Endothelial cell (in vitro differentiated cells): ENCODE measurements around the gene UACA. TPM values are rescaled to one million over a fixed set of nuclear protein-coding genes. Genes with fewer than 3 reads are reported as not detected.

Experiments used
- DNase-seq: peaks from one replicate; pipeline ENCODE4 v3.0.0; 2021; ENCODE audit warnings: low spot score
- H3K27ac Mint-ChIP-seq: one replicate; pipeline ENCODE4 v1.8.0; 2021; ENCODE audit warnings: mixed read lengths, inconsistent platforms; ENCODE audit not compliant: unreplicated experiment
- H3K27me3 Mint-ChIP-seq: one replicate; pipeline ENCODE4 v1.8.0; 2021; ENCODE audit warnings: mild to moderate bottlenecking, moderate library complexity, mixed read lengths, inconsistent platforms; ENCODE audit not compliant: unreplicated experiment
- H3K36me3 Mint-ChIP-seq: one replicate; pipeline ENCODE4 v1.8.0; 2021; ENCODE audit warnings: mild to moderate bottlenecking, low read depth, mixed read lengths, inconsistent platforms; ENCODE audit not compliant: unreplicated experiment
- H3K4me1 Mint-ChIP-seq: one replicate; pipeline ENCODE4 v1.8.0; 2021; ENCODE audit warnings: mild to moderate bottlenecking, mixed read lengths, inconsistent platforms; ENCODE audit not compliant: unreplicated experiment
- H3K4me3 Mint-ChIP-seq: one replicate; pipeline ENCODE4 v1.8.0; 2021; ENCODE audit warnings: mild to moderate bottlenecking, mixed read lengths, inconsistent platforms; ENCODE audit not compliant: unreplicated experiment
- H3K9me3 Mint-ChIP-seq: one replicate; pipeline ENCODE4 v1.8.0; 2021; ENCODE audit warnings: mixed read lengths, inconsistent platforms; ENCODE audit not compliant: unreplicated experiment
- total RNA-seq: library from RNA; stranded (reverse); fragmentation: NEBNext Ultra II Directional; extraction: Animal tissue kit (Norgen Biotek cat#: 25700); gene quantifications from one replicate; pipeline ENCODE4 v1.2.1, GENCODE V29; 2021; ENCODE audit not compliant: unreplicated experiment
- TF ChIP-seq, protein P1 (sequence below): fragments of 200-600 bp; sonication (generic); IDR thresholded peaks from one replicate; pipeline ENCODE4 v1.5.0; 2021; ENCODE audit warnings: antibody characterized with exemption; ENCODE audit not compliant: unreplicated experiment

UACA gene
- total RNA-seq, 1 donor from 2014 or later, result 34.2 TPM

GRCh38 chr15:70763950-70764730 lies 782 bp upstream of the UACA start:
- Mint-ChIP-seq H3K9me3 (no peaks in the 10 kb centered on the region), H3K4me1 (peaks cover 4% of the 10 kb centered on the region), H3K36me3 (no peaks in the 10 kb centered on the region), H3K27ac (peak overlapping the region; percentile 62), H3K4me3 (peak overlapping the region; percentile 97), H3K27me3 (peaks cover 4% of the 10 kb centered on the region)
- TF ChIP-seq, protein P1, sequence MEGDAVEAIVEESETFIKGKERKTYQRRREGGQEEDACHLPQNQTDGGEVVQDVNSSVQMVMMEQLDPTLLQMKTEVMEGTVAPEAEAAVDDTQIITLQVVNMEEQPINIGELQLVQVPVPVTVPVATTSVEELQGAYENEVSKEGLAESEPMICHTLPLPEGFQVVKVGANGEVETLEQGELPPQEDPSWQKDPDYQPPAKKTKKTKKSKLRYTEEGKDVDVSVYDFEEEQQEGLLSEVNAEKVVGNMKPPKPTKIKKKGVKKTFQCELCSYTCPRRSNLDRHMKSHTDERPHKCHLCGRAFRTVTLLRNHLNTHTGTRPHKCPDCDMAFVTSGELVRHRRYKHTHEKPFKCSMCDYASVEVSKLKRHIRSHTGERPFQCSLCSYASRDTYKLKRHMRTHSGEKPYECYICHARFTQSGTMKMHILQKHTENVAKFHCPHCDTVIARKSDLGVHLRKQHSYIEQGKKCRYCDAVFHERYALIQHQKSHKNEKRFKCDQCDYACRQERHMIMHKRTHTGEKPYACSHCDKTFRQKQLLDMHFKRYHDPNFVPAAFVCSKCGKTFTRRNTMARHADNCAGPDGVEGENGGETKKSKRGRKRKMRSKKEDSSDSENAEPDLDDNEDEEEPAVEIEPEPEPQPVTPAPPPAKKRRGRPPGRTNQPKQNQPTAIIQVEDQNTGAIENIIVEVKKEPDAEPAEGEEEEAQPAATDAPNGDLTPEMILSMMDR, result no peak
- no peak for DNase-seq

GRCh38 chr15:70762469-70763119 lies 764 bp downstream of the UACA start:
- Mint-ChIP-seq H3K4me1 (peaks cover 4% of the 10 kb centered on the region), H3K9me3 (no peaks in the 10 kb centered on the region), H3K4me3 (peak overlapping the region; percentile 95), H3K36me3 (no peaks in the 10 kb centered on the region), H3K27ac (no peak overlapping the region), H3K27me3 (peaks cover 4% of the 10 kb centered on the region)
- DNase-seq, result peak; percentile 14
- TF ChIP-seq, protein P1, result no peak

DNA sequence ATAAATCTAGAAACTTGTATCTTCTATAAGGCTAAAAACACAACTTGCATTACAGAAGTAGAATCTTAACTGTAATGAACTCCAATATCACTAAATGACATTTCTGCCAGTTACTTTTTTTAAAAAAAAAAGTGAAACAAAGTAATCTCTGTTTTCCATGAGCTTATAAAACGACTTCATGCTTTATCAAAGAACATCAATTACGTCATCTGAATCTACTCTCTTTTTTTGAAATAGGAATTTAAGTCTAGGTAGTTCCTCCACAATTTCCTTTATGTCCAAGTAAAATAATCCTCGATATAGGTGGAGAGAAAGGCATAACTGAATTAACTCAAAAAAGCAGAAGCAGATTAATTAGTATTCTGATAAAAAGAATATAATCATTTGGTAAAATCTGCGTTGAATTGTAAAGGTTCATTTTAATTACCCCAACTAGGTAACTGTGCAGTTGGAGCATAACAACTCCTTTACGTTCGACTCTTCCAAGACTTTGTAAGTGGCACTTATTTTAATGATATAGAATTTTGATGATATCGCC lies 1.4 kb downstream of the UACA start:
- Mint-ChIP-seq H3K36me3 (no peaks in the 10 kb centered on the region), H3K4me3 (peak overlapping the region; percentile 95), H3K9me3 (no peaks in the 10 kb centered on the region), H3K27me3 (peaks cover 4% of the 10 kb centered on the region), H3K27ac (no peak overlapping the region), H3K4me1 (peaks cover 8% of the 10 kb centered on the region)
- DNase-seq, result no peak
- TF ChIP-seq, protein P1, result no peak

DNA sequence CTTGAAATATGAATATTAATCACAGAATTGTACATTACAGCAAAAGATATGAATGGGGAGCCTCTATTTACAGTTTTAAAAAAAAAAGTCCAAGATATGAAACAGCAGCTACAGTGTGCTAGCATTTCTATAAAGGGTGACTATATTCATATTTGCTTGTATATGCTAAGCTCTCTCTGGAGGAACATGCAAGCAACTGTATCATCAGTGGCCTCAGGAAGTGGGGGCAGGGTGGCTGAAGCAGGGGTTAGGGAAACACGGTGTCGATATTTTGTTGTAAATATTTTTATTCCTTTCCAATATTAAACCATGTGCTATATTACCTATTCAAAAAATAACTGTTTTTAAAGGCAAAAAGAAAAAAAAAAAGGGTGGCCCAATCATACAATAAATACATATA lies 2.3 kb downstream of the UACA start:
- TF ChIP-seq, protein P1, result no peak
- Mint-ChIP-seq H3K9me3 (no peaks in the 10 kb centered on the region), H3K4me3 (no peak overlapping the region), H3K4me1 (peaks cover 8% of the 10 kb centered on the region), H3K27me3 (peaks cover 4% of the 10 kb centered on the region), H3K27ac (no peak overlapping the region), H3K36me3 (no peaks in the 10 kb centered on the region)
- no peak for DNase-seq
